Liver (tissue), 9 donors: ENCODE measurements around the gene KRTAP12-4. TPM values are rescaled to one million over a fixed set of nuclear protein-coding genes. Genes with fewer than 3 reads are reported as not detected.
"Not testable (repeated sequence)": the region's sequence is repeated elsewhere in the genome, so short reads cannot be mapped to it uniquely, and the experiment has no call there.

ENCODE experiments used
- DNase-seq: peaks from one replicate; pipeline ENCODE4 v3.0.0-alpha.2; 2017; ENCODE audit warnings: low spot score
- H3K27ac ChIP-seq, 2 donors: one replicate each; pipeline ENCODE4 v1.7.0; 2013; ENCODE audit warnings: inconsistent platforms in 2 of 2, low read length in 2 of 2, control low read depth in 1 of 2, low read depth in 1 of 2, mild to moderate bottlenecking in 1 of 2
- H3K27me3 ChIP-seq, 4 donors: one replicate each; pipeline versions ENCODE4 v1.6.1 to v1.7.0; 2013; ENCODE audit warnings: low read length in 3 of 4, inconsistent platforms in 1 of 4, mild to moderate bottlenecking in 1 of 4, moderate library complexity in 1 of 4; ENCODE audit not compliant: control insufficient read depth in 4 of 4, insufficient read depth in 4 of 4
- H3K36me3 ChIP-seq, 4 donors: one replicate each; pipeline versions ENCODE4 v1.6.1 to v1.7.0; 2013; ENCODE audit warnings: low read length in 3 of 4, mild to moderate bottlenecking in 3 of 4, low read depth in 1 of 4, moderate library complexity in 1 of 4; ENCODE audit not compliant: control insufficient read depth in 4 of 4, insufficient read depth in 3 of 4
- H3K4me1 ChIP-seq, 4 donors: one replicate each; pipeline versions ENCODE4 v1.6.1 to v1.7.0; 2013; ENCODE audit warnings: low read length in 3 of 4, mild to moderate bottlenecking in 3 of 4, moderate library complexity in 1 of 4; ENCODE audit not compliant: control insufficient read depth in 4 of 4, insufficient read depth in 4 of 4
- H3K4me3 ChIP-seq, 3 donors: one replicate each; pipeline versions ENCODE4 v1.6.1 to v1.7.0; 2013; ENCODE audit warnings: low read length in 3 of 3, control low read depth in 1 of 3, low read depth in 1 of 3, mild to moderate bottlenecking in 1 of 3
- H3K9ac ChIP-seq, 2 donors: one replicate each; pipeline ENCODE4 v1.7.0; 2013; ENCODE audit warnings: low read length in 2 of 2, mild to moderate bottlenecking in 2 of 2, moderate library complexity in 2 of 2, control low read depth in 1 of 2, low read depth in 1 of 2
- H3K9me3 ChIP-seq, 4 donors: one replicate each; pipeline versions ENCODE4 v1.6.1 to v1.7.0; 2013; ENCODE audit warnings: low read length in 3 of 4; ENCODE audit not compliant: control insufficient read depth in 4 of 4
- ATF3 ChIP-seq: IDR thresholded peaks from 2 replicates; pipeline ENCODE4 v1.6.1; 2016; ENCODE audit warnings: antibody characterized with exemption
- EGR1 ChIP-seq, 2 donors: IDR thresholded peaks; 2 replicates each; pipeline ENCODE4 v1.6.1; 2016 to 2018; ENCODE audit warnings: antibody characterized with exemption in 2 of 2, low read depth in 2 of 2
- FOXA1 ChIP-seq: IDR thresholded peaks from 2 replicates; pipeline ENCODE4 v1.6.1; 2016; ENCODE audit warnings: antibody characterized with exemption
- FOXA2 ChIP-seq: IDR thresholded peaks from 2 replicates; pipeline ENCODE4 v1.6.1; 2016; ENCODE audit warnings: antibody characterized with exemption
- GABPA ChIP-seq, 2 donors: IDR thresholded peaks in 1 of 2; conservative IDR thresholded peaks in 1 of 2; 2 replicates each; pipeline ENCODE4 v1.6.1; 2016; ENCODE audit warnings: antibody characterized with exemption in 2 of 2, mild to moderate bottlenecking in 1 of 2, moderate library complexity in 1 of 2
- HNF4A ChIP-seq, 2 donors: conservative IDR thresholded peaks; 2 replicates each; pipeline ENCODE4 v1.6.1; 2016; ENCODE audit warnings: antibody characterized with exemption in 2 of 2, mild to moderate bottlenecking in 2 of 2
- HNF4G ChIP-seq: IDR thresholded peaks from 2 replicates; pipeline ENCODE4 v1.6.1; 2016; ENCODE audit warnings: antibody characterized with exemption
- JUND ChIP-seq, 2 donors: IDR thresholded peaks; 2 replicates each; pipeline ENCODE4 v1.6.1; 2016; ENCODE audit warnings: antibody characterized with exemption in 2 of 2
- NR2F2 ChIP-seq: IDR thresholded peaks from 2 replicates; pipeline ENCODE4 v1.6.1; 2016; ENCODE audit warnings: antibody characterized with exemption
- RAD21 ChIP-seq, 2 donors: IDR thresholded peaks; 2 replicates each; pipeline ENCODE4 v1.6.1; 2016; ENCODE audit warnings: antibody characterized with exemption in 2 of 2, mild to moderate bottlenecking in 2 of 2
- REST ChIP-seq: IDR thresholded peaks from 2 replicates; pipeline ENCODE4 v1.6.1; 2016; ENCODE audit warnings: antibody characterized with exemption, mild to moderate bottlenecking
- RXRA ChIP-seq, 2 donors: IDR thresholded peaks; 2 replicates each; pipeline ENCODE4 v1.6.1; 2017 to 2018; ENCODE audit warnings: antibody characterized with exemption in 2 of 2, mild to moderate bottlenecking in 1 of 2
- SP1 ChIP-seq: IDR thresholded peaks from 2 replicates; pipeline ENCODE4 v1.6.1; 2018; ENCODE audit warnings: antibody characterized with exemption, mild to moderate bottlenecking
- TAF1 ChIP-seq: conservative IDR thresholded peaks from 2 replicates; pipeline ENCODE4 v1.6.1; 2016; ENCODE audit warnings: antibody characterized with exemption, mild to moderate bottlenecking
- YY1 ChIP-seq: IDR thresholded peaks from 2 replicates; pipeline ENCODE4 v1.6.1; 2016; ENCODE audit warnings: antibody characterized with exemption, mild to moderate bottlenecking
- WGBS: extraction: QIAGEN DNeasy Blood & Tissue Kit; methylation state at CpG from one replicate; pipeline ENCODE4 v1.1.7; 2013; 5-methylcytosine and 5-hydroxymethylcytosine counted together
- polyA plus RNA-seq, 2 donors: library from polyadenylated mRNA; stranded (reverse) in 1 of 2; unstranded in 1 of 2; fragments of 200-250 nt in 1 of 2; fragments of >200 nt in 1 of 2; fragmentation: Nextera tagmentation in 1 of 2; extraction: Ambion mirVana in 1 of 2; gene quantifications; one replicate each; pipeline versions ENCODE4 v1.2.1 to v1.2.3, GENCODE V29; 2013 to 2015
- total RNA-seq, 2 donors: library from RNA; depleted of rRNA; stranded (reverse); fragments of >200 nt; gene quantifications; one replicate each; pipeline ENCODE4 v1.2.3, GENCODE V29; 2014
- donor health status: healthy.
- donor health status: healthy.
- donor health status: healthy.
- donor health status: healthy.
- donor health status: healthy.

The KRTAP12-4 gene
- total and polyA plus RNA-seq, 4 donors = not detected

- TF ChIP-seq ATF3 = no peak
Observed at GRCh38 chr21:44694776-44695175, 40.3 kb upstream of the KRTAP12-4 start (continued).

- Histone ChIP-seq H3K4me3 (no peak overlapping the region), H3K27ac (no peak overlapping the region), H3K9me3 (peaks cover 0 to 18% (median 2%) of the 10 kb centered on the region in 4 donors), H3K4me1 (no peaks in the 10 kb centered on the region), H3K36me3 (no peaks in the 10 kb centered on the region), H3K27me3 (peaks cover 0 to 7% (median 0%) of the 10 kb centered on the region in 4 donors), H3K9ac (no peak overlapping the region)
- 50% methylated on average over 2 of the region's 2 CpGs for WGBS
- no peak for DNase-seq
- TF ChIP-seq RXRA (IDR thresholded peaks at IDR 0.05) = no peak
- no peak for TF ChIP-seq HNF4G
- no peak for TF ChIP-seq YY1
- TF ChIP-seq GABPA (IDR thresholded peaks at IDR 0.05 in 1 of 2, conservative IDR thresholded peaks at IDR 0.05 in 1 of 2) = no peak
- no peak for TF ChIP-seq HNF4A (conservative IDR thresholded peaks at IDR 0.05)
Observed at GRCh38 chr21:44692798-44693512, 38.5 kb upstream of the KRTAP12-4 start.

- H3K27ac ChIP-seq = no peak overlapping the region
- peaks cover 0 to 5% (median under 1%) of the 10 kb centered on the region in 4 donors for H3K27me3 ChIP-seq
- H3K4me1 ChIP-seq = no peaks in the 10 kb centered on the region
- no peak for DNase-seq
- H3K9me3 ChIP-seq = peaks cover 0 to 18% (median 2%) of the 10 kb centered on the region in 4 donors
- no peak overlapping the region for H3K9ac ChIP-seq
- no peak overlapping the region for H3K4me3 ChIP-seq
- H3K36me3 ChIP-seq = no peaks in the 10 kb centered on the region
- no peak for TF ChIP-seq YY1
- TF ChIP-seq HNF4G = no peak
- no peak for TF ChIP-seq SP1
- TF ChIP-seq HNF4A (conservative IDR thresholded peaks at IDR 0.05) = no peak
- TF ChIP-seq TAF1 = no peak
- TF ChIP-seq GABPA (IDR thresholded peaks at IDR 0.05 in 1 of 2, conservative IDR thresholded peaks at IDR 0.05 in 1 of 2) = no peak
- no peak for TF ChIP-seq JUND (IDR thresholded peaks at IDR 0.05)
- TF ChIP-seq RXRA (IDR thresholded peaks at IDR 0.05) = no peak
- no peak for TF ChIP-seq FOXA1
- WGBS = 70% methylated on average over 2 of the region's 2 CpGs
Observed at GRCh38 chr21:44691686-44692085, 37.2 kb upstream of the KRTAP12-4 start.

GRCh38 chr21:44689740-44690139 lies 35.3 kb upstream of the KRTAP12-4 start:
- H3K27me3 ChIP-seq, H3K27ac ChIP-seq, DNase-seq, H3K4me1 ChIP-seq, H3K9ac ChIP-seq, H3K36me3 ChIP-seq, H3K4me3 ChIP-seq: not testable (repeated sequence)
- H3K9me3 ChIP-seq = peaks cover 0 to 18% (median 2%) of the 10 kb centered on the region in 4 donors
- 75% methylated on average over 3 of the region's 3 CpGs for WGBS

GRCh38 chr21:44687671-44688070 lies 33.2 kb upstream of the KRTAP12-4 start:
- DNase-seq = peak; percentile 8
- peaks cover 0 to 7% (median 2%) of the 10 kb centered on the region in 4 donors for H3K9me3 ChIP-seq
- H3K36me3 ChIP-seq = no peaks in the 10 kb centered on the region
- H3K27ac ChIP-seq = no peak overlapping the region
- H3K4me3 ChIP-seq = no peak overlapping the region
- H3K4me1 ChIP-seq = no peaks in the 10 kb centered on the region
- no peak overlapping the region for H3K9ac ChIP-seq
- 63% methylated on average over 11 of the region's 11 CpGs for WGBS
- H3K27me3 ChIP-seq = peaks cover 0 to 2% (median under 1%) of the 10 kb centered on the region in 4 donors
- TF ChIP-seq GABPA (IDR thresholded peaks at IDR 0.05 in 1 of 2, conservative IDR thresholded peaks at IDR 0.05 in 1 of 2) = no peak
- TF ChIP-seq HNF4G = no peak
- no peak for TF ChIP-seq HNF4A (conservative IDR thresholded peaks at IDR 0.05)
- TF ChIP-seq FOXA2 = no peak
- no peak for TF ChIP-seq JUND (IDR thresholded peaks at IDR 0.05)
- no peak for TF ChIP-seq RAD21 (IDR thresholded peaks at IDR 0.05)
- TF ChIP-seq EGR1 (IDR thresholded peaks at IDR 0.05; ENCODE audit: low read depth in 2 of 2) = no peak
- TF ChIP-seq YY1 = no peak
- TF ChIP-seq ATF3 = no peak
- TF ChIP-seq REST = no peak
- TF ChIP-seq RXRA (IDR thresholded peaks at IDR 0.05) = no peak
- no peak for TF ChIP-seq NR2F2
